NCI-H1930 (cell line): ENCODE results near the gene ZNF358.

Experiments
- DNase-seq, 2 experiments: peaks; one replicate each; lab custom pipeline; 2025; lab: John Stamatoyannopoulos, UW

The ZNF358 gene

GRCh38 chr19:7489609-7490044, 26.3 kb upstream of the ZNF358 start:
- DNase-seq, result no peak

GRCh38 chr19:7492142-7492541, 23.8 kb upstream of the ZNF358 start:
- no peak for DNase-seq

GRCh38 chr19:7492558-7492957, 23.3 kb upstream of the ZNF358 start:
- no peak for DNase-seq

- DNase-seq, result no peak
Measured at GRCh38 chr19:7494416-7495098, 21.3 kb upstream of the ZNF358 start.

- no peak for DNase-seq
Measured at GRCh38 chr19:7497292-7497691, 18.6 kb upstream of the ZNF358 start.

GRCh38 chr19:7500811-7501450, 15.0 kb upstream of the ZNF358 start:
- DNase-seq, result peak; percentile 74 to 85

GRCh38 chr19:7502552-7502951, 13.4 kb upstream of the ZNF358 start:
- no peak for DNase-seq

- DNase-seq, result no peak
Measured at GRCh38 chr19:7504684-7505083, 11.2 kb upstream of the ZNF358 start.

- no peak for DNase-seq
Measured at GRCh38 chr19:7505288-7505681, 10.6 kb upstream of the ZNF358 start.

- no peak for DNase-seq
Measured at GRCh38 chr19:7505682-7506384, 10.1 kb upstream of the ZNF358 start.

- peak; percentile 10 to 30 for DNase-seq
Measured at GRCh38 chr19:7506385-7507328, 9.2 kb upstream of the ZNF358 start.

- peak in 1 of 2 experiments; percentile 16 for DNase-seq
Measured at GRCh38 chr19:7507884-7508283, 8.0 kb upstream of the ZNF358 start.

- DNase-seq, result no peak
Measured at GRCh38 chr19:7509625-7510024, 6.3 kb upstream of the ZNF358 start.

- DNase-seq, result no peak
Measured at GRCh38 chr19:7512400-7512851, 3.5 kb upstream of the ZNF358 start.

GRCh38 chr19:7513809-7514642, 1.9 kb upstream of the ZNF358 start:
- no peak for DNase-seq

GRCh38 chr19:7515110-7515644, 726 bp upstream of the ZNF358 start:
- no peak for DNase-seq

- DNase-seq, result no peak
Measured at GRCh38 chr19:7516333-7516732, 430 bp downstream of the ZNF358 start.

- DNase-seq, result no peak
Measured at GRCh38 chr19:7516878-7517277, 975 bp downstream of the ZNF358 start.

GRCh38 chr19:7519361-7520130, 3.6 kb downstream of the ZNF358 start:
- no peak for DNase-seq
